AG09309 (cell line): ENCODE measurements around the gene TAF8.

Source experiments
- DNase-seq: peaks from one replicate; pipeline ENCODE4 v3.0.0-alpha.2; 2010; ENCODE audit warnings: low read depth
- H3K4me3 ChIP-seq: 2 replicates; pipeline ENCODE4 v1.5.1; 2011; ENCODE audit warnings: mild to moderate bottlenecking, low read depth, low read length, moderate library complexity; ENCODE audit not compliant: control insufficient read depth
- TF ChIP-seq, protein P1 (sequence below): IDR thresholded peaks from 2 replicates; pipeline ENCODE4 v1.5.1; 2011; ENCODE audit warnings: mild to moderate bottlenecking, low read depth, low read length, inconsistent platforms; ENCODE audit not compliant: insufficient read depth, control insufficient read depth; ENCODE audit errors: missing control alignments

TAF8 gene

GRCh38 chr6:42047790-42048405, 2.4 kb upstream of the TAF8 start:
- peak overlapping the region; percentile 70 for H3K4me3 ChIP-seq
- TF ChIP-seq, protein P1, sequence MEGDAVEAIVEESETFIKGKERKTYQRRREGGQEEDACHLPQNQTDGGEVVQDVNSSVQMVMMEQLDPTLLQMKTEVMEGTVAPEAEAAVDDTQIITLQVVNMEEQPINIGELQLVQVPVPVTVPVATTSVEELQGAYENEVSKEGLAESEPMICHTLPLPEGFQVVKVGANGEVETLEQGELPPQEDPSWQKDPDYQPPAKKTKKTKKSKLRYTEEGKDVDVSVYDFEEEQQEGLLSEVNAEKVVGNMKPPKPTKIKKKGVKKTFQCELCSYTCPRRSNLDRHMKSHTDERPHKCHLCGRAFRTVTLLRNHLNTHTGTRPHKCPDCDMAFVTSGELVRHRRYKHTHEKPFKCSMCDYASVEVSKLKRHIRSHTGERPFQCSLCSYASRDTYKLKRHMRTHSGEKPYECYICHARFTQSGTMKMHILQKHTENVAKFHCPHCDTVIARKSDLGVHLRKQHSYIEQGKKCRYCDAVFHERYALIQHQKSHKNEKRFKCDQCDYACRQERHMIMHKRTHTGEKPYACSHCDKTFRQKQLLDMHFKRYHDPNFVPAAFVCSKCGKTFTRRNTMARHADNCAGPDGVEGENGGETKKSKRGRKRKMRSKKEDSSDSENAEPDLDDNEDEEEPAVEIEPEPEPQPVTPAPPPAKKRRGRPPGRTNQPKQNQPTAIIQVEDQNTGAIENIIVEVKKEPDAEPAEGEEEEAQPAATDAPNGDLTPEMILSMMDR, result no peak
- no peak for DNase-seq

- H3K4me3 ChIP-seq, result peak overlapping the region; percentile 70
- DNase-seq, result no peak
- TF ChIP-seq, protein P1, result no peak
Observed at GRCh38 chr6:42049116-42049809, 1.1 kb upstream of the TAF8 start.

- DNase-seq, result no peak
- H3K4me3 ChIP-seq, result peak overlapping the region; percentile 76
- TF ChIP-seq, protein P1, result no peak
Observed at GRCh38 chr6:42049948-42050296, 402 bp upstream of the TAF8 start.

DNA sequence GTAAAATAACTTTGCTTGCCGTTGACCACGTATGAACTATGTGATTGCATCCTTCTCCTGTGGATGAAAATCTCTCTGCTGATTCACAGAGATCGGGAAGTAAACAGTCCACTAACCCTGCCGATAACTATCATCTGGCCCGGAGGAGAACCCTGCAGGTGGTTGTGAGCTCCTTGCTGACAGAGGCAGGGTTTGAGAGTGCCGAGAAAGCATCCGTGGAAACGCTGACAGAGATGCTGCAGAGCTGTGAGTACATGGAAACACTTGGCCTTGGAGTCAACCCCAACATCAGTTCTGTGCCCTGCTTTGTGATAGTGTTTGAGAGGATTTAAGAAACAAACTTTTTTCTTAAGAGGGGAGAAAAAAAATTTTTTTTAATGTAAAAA, 937 bp downstream of the TAF8 start:
- TF ChIP-seq, protein P1, result no peak
- no peak for DNase-seq
- H3K4me3 ChIP-seq, result peak overlapping the region; percentile 76

DNA sequence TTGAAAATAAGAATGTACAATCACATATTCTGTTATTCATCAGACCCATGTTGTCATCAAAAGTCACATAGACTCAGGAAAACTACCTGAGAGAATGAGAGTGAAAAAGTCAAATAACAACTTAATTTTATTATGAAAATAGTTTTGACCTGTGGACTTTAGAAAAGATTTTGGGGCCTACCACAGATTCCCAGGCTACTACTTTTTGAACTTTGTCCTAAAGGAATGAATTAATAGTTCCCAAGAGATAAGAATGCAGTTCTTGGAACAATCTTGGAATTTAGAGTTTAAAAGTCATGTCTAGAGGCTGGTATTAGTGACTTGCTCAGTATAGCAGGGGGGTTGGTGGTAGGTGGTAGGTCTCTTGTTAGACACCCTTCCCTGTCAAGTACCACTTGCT, 3.3 kb downstream of the TAF8 start:
- no peak for DNase-seq
- H3K4me3 ChIP-seq, result no peak overlapping the region
- TF ChIP-seq, protein P1, result no peak

- TF ChIP-seq, protein P1, result no peak
- no peak for DNase-seq
- H3K4me3 ChIP-seq, result no peak overlapping the region
Observed at GRCh38 chr6:42059743-42060142, 9.4 kb downstream of the TAF8 start.

DNA sequence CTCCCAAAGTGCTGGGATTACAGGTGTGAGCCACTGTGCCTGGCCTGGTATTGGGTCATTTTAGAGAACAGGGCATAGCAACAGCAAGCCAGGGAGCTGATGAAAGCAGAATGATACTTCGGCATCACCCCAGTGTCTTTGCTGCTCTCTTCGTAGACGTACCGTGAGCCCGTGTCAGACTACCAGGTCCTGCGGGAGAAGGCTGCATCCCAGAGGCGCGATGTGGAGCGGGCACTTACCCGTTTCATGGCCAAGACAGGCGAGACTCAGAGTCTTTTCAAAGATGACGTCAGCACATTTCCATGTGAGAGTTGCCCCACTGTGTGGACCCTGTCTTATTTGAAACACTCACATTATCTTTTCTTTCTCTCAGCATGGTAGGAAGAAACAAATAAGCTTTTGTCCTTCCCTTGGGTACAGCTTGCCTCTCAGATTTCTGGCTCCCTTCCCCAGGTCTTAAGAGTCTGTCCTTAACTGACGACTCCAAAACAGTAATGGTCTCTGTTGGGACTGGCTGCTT, 15.9 kb downstream of the TAF8 start:
- no peak overlapping the region for H3K4me3 ChIP-seq
- TF ChIP-seq, protein P1, result no peak
- no peak for DNase-seq
